GM18873 (cell line): Measurements from ENCODE around the gene ZDHHC18.

Experiments used
- ATAC-seq: cut with Tn5 transposase; IDR thresholded peaks from one replicate; pipeline ENCODE4 v1.9.1; 2021; ENCODE audit warnings: mild to moderate bottlenecking, moderate library complexity, moderate number of reproducible peaks; ENCODE audit not compliant: unreplicated experiment, low FRiP score

ZDHHC18 gene

GRCh38 chr1:26826261-26827105 lies at the start of gene ZDHHC18:
ZDHHC18 (plus strand) TSS chr1:26826688; CDS start chr1:26826805, 117 bp downstream.
- ATAC-seq = no peak

GRCh38 chr1:26779098-26779668 lies 47.3 kb upstream of the ZDHHC18 start:
- ATAC-seq = no peak

- no peak for ATAC-seq
These were observed 46.0 kb upstream of the ZDHHC18 start for GRCh38 chr1:26780344-26780957.

- no peak for ATAC-seq
These were observed 45.2 kb upstream of the ZDHHC18 start for GRCh38 chr1:26781206-26781825.

- ATAC-seq = no peak
These were observed 43.8 kb upstream of the ZDHHC18 start for GRCh38 chr1:26782521-26783212.

- ATAC-seq = no peak
These were observed 42.9 kb upstream of the ZDHHC18 start for GRCh38 chr1:26783646-26784022.

- no peak for ATAC-seq
These were observed 42.2 kb upstream of the ZDHHC18 start for GRCh38 chr1:26784023-26784871.

GRCh38 chr1:26784886-26785285 lies 41.6 kb upstream of the ZDHHC18 start:
- ATAC-seq = no peak

- no peak for ATAC-seq
These were observed 40.7 kb upstream of the ZDHHC18 start for GRCh38 chr1:26785611-26786436.

GRCh38 chr1:26786437-26787380 lies 39.8 kb upstream of the ZDHHC18 start:
- ATAC-seq = no peak

- peak; percentile 38 for ATAC-seq
These were observed 39.1 kb upstream of the ZDHHC18 start for GRCh38 chr1:26787381-26787705.

- peak; percentile 58 for ATAC-seq
These were observed 38.6 kb upstream of the ZDHHC18 start, which contains the start of gene PIGV for GRCh38 chr1:26787706-26788514. PIGV (plus strand) TSS chr1:26787950; CDS start chr1:26790816, 2,866 bp downstream.

GRCh38 chr1:26788515-26788785 lies 38.0 kb upstream of the ZDHHC18 start:
- ATAC-seq = no peak

- no peak for ATAC-seq
These were observed 37.5 kb upstream of the ZDHHC18 start for GRCh38 chr1:26788836-26789611.

- no peak for ATAC-seq
These were observed 36.9 kb upstream of the ZDHHC18 start for GRCh38 chr1:26789612-26789865.

- ATAC-seq = no peak
These were observed 36.6 kb upstream of the ZDHHC18 start for GRCh38 chr1:26789931-26790330.

- no peak for ATAC-seq
These were observed 35.9 kb upstream of the ZDHHC18 start for GRCh38 chr1:26790551-26790953.
